HG03565 (cell line): ENCODE data around the gene HEATR3.

Source experiments
- ATAC-seq: cut with Tn5 transposase; IDR thresholded peaks from one replicate; pipeline ENCODE4 v1.9.1; 2021; ENCODE audit warnings: mild to moderate bottlenecking, moderate library complexity; ENCODE audit not compliant: unreplicated experiment

HEATR3 gene

DNA sequence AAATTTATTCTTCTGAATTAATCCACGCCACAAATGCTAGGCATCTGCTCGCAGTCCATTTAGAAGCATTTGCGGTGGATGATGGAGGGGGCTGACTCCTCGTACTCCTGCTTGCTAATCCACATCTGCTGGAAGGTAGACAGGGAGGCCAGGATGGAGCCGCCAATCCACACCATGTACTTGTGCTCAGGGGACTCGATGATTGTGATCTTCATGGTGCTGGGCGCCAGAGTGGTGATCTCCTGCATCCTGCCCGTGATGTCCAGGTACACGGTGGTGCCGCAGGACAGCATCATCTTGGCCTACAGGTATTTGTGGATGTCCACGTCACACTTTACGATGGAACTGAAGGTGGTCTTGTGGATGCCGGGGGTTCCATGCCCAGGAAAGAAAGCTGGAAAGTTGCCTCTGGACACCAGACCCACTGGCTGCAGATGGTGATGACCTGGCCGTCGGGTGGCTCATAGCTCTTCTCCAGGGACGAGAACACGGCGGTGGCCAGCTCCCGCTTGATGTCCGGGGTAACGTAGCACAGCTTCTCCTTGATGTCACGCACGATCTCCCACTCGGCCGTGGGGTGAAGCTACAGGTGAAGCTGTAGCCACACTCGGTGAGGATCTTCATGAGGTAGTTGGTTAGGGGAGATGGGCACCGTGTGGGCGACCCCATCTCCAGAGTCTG lies 7.5 kb upstream of the HEATR3 start:
- ATAC-seq = no peak

GRCh38 chr16:50059111-50059510 lies 6.7 kb upstream of the HEATR3 start:
- ATAC-seq = no peak

DNA sequence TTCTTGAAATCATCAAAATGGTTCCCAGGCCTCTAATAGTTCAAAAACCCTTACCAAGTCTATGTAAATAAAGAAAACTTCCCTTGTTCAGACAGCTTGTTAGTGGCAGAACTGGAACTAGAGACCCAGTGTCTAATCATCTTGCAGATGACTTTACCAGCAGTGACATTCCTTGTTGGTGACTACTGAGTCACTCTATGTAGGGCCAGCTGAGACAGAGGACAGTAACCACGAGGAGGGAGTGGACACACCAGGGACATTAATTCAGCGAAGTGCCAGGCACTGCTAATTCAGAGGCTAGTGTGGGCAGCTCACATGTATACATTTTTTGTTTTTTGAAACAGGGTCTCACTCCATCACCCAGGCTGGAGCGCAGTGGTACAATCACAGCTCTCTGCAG lies 6.1 kb upstream of the HEATR3 start:
- no peak for ATAC-seq

GRCh38 chr16:50061326-50061725 lies 4.4 kb upstream of the HEATR3 start:
- ATAC-seq = no peak

- no peak for ATAC-seq
These were observed 538 bp upstream of the HEATR3 start for GRCh38 chr16:50065241-50065623.

DNA sequence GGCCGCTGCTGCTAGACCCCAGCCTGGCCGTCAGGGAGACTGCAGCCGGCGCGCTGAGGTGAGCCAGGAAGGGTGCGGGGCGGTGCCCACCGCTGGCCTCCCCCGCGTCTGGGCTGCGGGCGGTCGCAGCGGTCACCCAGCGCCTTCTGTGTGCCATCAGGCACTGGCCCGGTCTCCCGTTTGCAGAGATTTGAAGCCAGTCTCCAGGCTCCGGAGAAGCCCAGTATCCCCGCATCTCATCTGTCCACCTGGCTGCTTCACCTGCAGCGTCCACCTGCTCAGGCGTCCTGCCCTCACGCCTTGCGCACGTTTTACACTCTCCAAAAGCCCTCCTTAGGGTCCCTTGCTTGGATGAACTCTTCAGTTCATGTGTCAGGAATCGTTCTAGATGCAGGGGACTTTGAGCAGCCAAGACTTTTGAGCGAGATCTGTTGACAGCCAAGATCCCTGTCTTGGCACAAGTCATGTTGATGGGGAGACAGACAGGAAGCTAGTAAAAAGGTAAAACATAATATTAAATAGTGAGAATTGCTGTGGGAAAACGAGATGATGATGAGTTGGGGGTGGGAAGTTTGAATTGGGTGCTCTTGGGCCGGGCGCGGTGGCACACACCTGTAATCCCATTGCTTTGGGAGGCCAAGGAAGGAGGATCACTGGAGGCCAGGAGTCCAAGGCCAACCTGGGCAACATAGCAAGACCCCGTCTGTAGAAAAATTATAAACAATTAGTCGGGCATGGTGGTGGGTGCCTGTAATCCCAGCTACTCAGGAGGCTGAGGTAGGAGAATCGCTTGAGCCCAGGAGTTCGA lies 916 bp downstream of the HEATR3 start:
- no peak for ATAC-seq

- no peak for ATAC-seq
These were observed 1.6 kb downstream of the HEATR3 start for GRCh38 chr16:50067290-50067853.

DNA sequence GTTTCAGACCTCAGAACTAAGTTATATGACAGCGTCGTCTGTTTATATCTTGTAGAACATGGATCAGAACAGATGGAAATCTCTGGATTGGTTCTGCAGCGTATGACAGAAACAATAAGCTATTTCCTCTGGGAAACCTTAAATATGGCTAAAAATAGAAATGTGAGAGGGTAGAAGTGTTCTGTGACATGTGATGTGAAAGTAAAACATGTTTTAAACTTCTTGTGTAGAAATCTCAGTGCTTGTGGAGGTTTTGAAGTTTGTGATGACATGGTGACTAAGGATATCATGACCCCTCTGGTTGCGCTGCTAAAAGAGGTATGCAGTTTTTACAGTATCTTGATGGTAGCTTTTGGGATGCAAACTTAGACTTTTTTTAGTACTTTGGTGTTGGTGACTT lies 2.8 kb downstream of the HEATR3 start:
- no peak for ATAC-seq

- ATAC-seq = no peak
These were observed 3.3 kb downstream of the HEATR3 start for GRCh38 chr16:50069060-50069459.

DNA sequence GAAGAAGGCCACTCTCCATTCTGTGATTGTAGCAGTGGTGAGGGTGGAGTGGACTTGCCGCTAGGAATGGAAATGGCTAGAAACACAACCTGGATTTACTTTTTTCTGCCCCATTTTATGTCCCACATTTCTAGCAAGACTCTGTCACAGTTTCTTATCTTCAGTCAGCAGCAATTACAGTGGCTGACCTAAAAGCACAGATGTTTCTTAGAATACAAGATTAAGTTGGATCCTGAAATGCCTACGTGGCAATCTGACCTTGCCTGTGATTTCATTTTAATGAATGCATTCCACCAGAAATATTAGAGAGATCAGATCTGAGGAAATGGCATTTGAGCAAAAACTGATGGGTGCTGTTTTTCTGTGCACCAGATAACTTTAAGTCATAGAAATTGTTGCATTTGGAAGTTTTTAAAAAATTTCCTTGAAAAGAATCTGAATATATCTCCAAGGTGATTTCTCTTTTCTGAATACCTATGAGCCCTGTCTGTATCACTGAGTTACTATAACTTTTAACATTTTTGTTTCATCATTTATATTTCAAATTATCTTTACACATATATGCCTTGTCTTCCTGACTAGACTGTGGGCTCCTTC lies 5.4 kb downstream of the HEATR3 start:
- no peak for ATAC-seq

- no peak for ATAC-seq
These were observed 7.0 kb downstream of the HEATR3 start for GRCh38 chr16:50072730-50073129.

DNA sequence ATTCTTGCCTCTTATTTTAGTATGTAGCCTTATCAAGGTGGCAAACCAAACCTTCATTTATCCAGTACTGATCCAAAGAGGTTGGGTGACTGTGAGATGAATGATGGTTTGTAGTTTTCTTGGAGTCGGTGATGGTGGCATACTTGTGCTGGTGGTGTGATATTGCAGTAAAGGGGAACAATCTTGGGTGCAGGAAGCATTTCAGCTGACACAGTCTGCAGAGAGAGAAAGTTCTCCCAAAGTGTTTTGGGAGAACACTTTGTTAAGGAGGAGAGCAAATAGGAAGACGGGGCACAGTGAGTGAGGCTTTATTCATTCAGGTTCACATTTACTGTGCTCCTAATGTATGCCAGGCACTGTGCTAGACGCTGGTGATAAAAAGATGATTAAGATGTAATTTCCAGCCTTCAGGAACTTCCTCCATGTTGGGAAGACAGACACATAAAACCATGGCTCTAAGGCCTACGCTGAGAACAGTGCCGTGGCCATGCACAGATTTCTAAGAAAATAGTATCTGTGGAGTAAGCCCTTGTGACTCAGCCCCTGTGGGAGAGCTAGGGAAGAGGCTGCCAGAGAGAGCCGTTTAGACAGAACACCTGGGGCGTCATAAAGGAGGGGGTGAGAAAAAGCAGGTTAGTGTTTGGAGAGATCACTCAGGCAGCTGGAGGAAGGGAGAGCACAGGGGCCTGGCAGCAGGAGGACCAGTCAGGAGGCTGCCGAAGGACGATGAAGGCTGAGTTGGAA lies 13.8 kb downstream of the HEATR3 start:
- no peak for ATAC-seq

GRCh38 chr16:50081428-50082018 lies 15.8 kb downstream of the HEATR3 start:
- ATAC-seq = no peak

DNA sequence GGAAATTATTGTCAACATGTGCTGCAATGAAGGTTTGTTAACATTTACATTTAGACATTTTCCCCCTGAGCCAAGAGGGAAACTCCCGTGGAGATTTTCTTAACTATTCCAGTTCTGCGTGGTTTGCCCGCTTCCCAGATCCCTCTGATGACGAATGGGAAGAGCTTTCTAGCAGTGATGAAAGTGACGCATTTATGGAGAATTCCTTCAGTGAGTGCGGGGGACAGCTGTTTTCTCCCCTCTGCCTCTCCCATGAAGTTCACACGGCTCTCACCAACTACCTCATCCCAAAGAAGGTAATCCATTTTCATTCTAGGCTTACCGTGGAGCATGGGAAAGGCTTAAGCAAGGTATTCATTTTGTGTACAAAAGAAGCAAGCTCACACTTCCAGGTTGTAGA lies 18.2 kb downstream of the HEATR3 start:
- no peak for ATAC-seq

DNA sequence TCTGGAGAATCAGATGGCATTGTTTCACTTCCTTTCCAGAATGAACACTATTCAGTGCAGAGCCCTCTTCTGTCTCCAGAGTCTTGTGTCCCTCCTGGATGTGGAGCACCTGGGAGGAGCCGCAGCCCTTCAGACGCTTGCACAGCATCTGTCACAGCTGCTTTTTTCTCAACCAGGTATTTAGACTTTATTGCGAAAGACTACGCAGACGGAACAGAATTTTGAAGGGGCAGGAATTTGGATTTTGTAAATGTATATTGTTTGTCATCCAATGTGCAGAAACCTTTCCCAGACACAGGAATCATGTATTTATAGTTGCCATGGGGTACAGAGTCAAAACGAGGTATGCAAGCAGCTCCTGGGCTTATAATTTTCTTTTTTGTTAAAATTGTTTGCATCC lies 20.4 kb downstream of the HEATR3 start:
- ATAC-seq = no peak

- ATAC-seq = no peak
These were observed 22.5 kb downstream of the HEATR3 start for GRCh38 chr16:50088302-50088701.

- ATAC-seq = no peak
These were observed 27.1 kb downstream of the HEATR3 start for GRCh38 chr16:50092891-50093290.

GRCh38 chr16:50093607-50094539 lies 28.1 kb downstream of the HEATR3 start:
- no peak for ATAC-seq

DNA sequence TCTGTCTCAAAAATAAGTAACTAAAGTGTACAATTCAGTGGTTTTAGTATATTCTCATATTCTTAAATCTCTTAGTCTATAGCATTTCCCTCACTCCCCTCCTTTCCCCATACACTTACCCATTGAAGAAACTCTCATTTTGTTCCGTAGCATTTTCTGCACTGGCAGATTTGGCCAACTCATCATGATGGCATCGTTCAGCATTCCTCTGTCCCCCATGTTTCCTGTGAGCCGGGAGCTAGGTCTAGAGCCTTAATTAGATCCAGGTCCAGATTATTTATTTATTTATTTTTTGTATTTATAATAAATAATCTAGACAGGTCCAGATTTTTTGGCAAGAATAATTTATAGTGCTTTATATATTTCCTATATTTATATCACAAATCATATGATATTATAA lies 31.0 kb downstream of the HEATR3 start:
- no peak for ATAC-seq
